NOMO-1 (cell line): ENCODE results near the gene MPHOSPH9.
A peak's percentile ranks its signal among the peaks of the same experiment; 100 is the strongest.

Experiments
- DNase-seq, 2 experiments: peaks; one replicate each; lab custom pipeline; 2025; ENCODE audit not compliant: unreplicated experiment in 2 of 2; lab: John Stamatoyannopoulos, UW

The MPHOSPH9 gene

DNA sequence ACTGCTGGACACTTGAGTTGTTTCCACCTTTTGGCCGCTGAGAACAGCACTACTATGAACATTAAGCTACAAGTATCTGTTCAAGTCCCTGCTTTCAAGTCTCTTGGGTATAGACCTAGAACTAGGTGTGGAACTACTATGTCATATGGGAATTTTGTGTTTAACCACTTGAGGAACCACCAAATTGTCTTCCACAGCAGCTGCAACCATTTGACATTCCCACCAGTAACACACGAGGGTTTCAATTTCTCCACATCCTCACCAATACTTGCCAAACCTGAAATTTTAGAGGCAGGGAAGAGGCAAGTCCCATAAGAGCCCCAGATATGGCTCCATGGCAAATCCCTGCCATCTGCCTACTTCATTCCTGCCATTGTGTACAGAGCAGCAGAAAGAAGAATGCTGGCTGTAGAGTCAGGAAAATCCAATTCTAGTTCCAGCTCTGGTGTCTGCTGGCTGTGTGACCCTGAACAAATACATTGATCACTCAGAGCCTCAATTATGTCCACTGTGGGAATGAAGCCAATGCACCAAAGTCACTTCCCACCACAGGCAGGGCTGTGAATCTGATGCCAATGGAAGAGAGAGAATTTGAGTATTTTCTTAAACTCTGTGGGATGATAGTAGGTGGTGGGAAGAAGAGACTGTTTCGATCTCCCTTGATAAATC is 99.9 kb downstream of the MPHOSPH9 start:
- no peak for DNase-seq

- no peak for DNase-seq
Measured at GRCh38 chr12:123131879-123132402, 101.0 kb downstream of the MPHOSPH9 start.

DNA sequence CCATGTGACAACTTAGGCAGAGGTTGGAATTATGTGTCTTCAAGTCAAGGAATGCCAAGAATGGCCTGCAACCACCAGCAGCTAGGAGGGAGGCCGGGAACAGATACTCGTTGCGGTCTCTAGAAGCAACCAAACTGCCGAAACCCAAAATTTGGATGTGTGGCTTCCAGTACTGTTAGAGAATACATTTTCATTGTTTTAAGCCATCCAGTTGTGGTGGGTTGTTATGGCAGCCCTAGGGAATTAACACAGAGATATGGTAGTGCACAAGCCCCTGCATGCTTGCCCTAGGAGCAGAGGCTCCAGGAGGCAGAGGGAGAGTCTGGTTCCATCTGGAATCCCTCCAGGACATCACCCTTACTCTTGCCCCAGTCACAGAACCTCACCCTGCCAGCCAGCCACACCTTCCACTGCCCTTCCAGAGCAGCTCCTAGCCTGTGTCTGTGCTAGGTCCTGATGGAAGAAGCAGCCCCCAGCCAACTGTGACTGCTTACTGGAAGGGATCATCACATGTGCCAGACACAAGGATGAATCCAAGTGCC is 101.6 kb downstream of the MPHOSPH9 start:
- no peak for DNase-seq

GRCh38 chr12:123129621-123130020 is 103.3 kb downstream of the MPHOSPH9 start:
- DNase-seq = no peak

- DNase-seq = no peak
Measured at GRCh38 chr12:123127182-123127495, 105.8 kb downstream of the MPHOSPH9 start.

DNA sequence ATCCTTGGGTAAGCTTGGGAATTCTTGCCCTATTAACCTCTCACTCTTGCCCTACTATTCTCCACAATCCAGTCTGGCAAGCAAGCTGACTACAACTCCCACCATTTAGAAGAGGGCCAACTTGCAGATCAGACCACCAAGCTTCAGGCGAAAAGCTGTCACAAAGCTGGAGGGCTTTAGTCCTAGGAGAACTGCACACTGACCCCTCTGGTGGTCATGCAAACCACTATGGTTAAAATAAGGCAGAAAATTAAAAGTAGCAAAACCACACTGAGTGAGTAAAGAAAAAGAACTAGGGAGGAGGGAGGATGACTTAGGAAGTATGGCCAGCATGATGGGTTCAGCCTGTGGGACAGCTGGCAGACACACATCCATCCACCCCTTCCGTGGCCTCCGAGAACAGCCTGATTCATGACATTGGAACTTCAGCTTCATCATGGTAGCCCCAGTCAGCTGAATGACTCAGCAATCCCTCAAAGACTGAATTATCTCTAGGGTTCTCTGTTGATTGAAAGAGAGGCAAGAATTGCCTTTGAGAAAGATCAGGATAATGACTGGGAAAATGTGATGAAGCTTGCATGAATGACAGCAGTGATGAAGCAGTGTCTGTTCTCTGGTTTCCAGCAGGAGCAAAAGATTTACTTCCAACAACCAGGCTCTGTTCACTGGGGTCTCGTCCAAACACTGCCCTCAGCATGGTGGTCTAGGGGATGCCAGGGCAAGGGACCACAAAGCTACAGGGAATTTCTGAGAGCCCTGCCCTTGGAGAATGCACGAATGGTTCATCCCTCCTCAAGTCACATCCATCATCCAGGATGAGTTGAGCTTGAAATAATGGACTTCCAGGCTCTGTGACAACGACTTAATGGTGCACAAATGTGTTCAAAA is 106.4 kb downstream of the MPHOSPH9 start:
- DNase-seq = no peak

- no peak for DNase-seq
Measured at GRCh38 chr12:123122626-123123025, 110.3 kb downstream of the MPHOSPH9 start.

- no peak for DNase-seq
Measured at GRCh38 chr12:123121670-123122069, 111.3 kb downstream of the MPHOSPH9 start.

GRCh38 chr12:123120452-123121166 is 112.3 kb downstream of the MPHOSPH9 start:
- DNase-seq = no peak

DNA sequence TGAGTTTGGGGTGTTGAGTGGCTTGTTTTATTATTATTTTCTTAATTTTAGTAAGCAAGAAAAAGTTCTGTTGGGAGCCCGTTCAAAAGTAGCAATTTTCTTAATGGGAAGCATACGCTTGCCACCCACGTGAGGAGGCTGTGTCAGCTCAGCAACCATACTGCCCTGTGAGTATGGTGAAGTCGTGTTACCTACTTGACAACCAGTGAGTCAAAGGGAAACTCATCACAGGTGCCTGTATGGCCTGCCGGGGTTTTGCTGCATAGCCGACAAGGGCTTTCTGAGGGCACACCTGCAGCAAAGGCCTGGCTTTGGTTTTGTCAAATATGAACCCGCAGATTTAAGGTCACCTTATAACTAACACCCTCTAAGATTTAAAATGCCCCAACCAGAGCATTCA is 113.1 kb downstream of the MPHOSPH9 start:
- DNase-seq = no peak

- no peak for DNase-seq
Measured at GRCh38 chr12:123118497-123118896, 114.4 kb downstream of the MPHOSPH9 start.

GRCh38 chr12:123115409-123116121 is 117.4 kb downstream of the MPHOSPH9 start:
- peak; percentile 62 to 70 for DNase-seq

- no peak for DNase-seq
Measured at GRCh38 chr12:123114304-123115083, 118.4 kb downstream of the MPHOSPH9 start.

- no peak for DNase-seq
Measured at GRCh38 chr12:123113026-123113425, 119.9 kb downstream of the MPHOSPH9 start.

- no peak for DNase-seq
Measured at GRCh38 chr12:123111498-123112165, 121.3 kb downstream of the MPHOSPH9 start.

- DNase-seq = no peak
Measured at GRCh38 chr12:123109319-123109772, 123.6 kb downstream of the MPHOSPH9 start.

DNA sequence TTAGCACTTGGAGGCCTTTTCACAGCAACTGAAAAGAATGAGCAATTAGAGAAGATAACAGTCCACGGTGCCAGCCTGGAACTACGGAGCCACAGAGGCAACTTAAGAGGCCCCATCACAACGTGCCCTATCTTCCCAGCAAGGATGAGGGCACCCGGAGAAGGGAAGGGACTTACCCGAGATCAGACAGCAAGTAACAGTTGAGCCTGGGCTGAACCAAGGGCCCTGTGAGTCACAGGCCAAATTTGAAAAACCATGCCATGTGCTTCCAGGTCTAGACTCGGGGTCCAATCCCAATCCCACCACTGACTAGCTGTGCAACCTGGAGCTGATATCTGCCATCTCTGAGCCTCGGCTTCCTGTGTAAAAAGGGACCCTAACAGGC is 124.3 kb downstream of the MPHOSPH9 start:
- DNase-seq = no peak

DNA sequence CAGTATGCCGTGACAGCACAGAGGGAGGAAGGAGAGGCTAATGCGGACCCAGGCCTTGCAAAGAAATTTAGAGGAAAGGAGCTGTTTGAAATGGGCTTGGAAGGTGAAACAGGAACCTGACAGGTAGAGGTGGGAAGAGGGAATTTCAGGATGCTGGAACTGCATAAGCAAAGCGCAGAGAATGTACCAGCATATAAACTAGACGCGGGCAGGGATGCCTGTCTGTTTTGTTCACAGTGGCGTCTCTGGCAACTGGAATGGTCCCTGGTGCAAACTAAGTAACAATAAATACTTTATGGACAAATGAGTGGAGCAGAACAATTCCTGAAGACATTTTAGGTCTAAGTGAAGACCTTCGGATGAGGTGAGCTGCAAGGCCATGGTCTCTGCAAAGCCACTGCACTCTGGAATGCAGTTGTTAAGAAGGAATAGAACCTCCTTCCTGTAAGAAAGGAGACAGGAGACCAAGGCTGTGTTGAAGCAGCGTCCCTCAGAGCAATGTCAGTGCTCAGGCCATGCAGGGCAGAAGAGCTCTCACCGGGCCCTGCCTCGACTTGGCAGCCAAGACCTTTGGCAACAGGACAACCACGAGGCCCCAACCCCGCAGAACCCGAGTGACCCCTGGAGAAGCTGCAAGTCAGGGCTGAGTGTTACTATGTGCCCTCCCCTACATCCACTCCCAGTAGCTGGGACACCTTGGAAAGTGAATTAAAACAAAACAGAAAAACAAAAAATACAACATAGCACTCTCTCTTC is 124.8 kb downstream of the MPHOSPH9 start:
- DNase-seq = no peak
